22Rv1 (cell line): ENCODE measurements around the gene SUMF1.

Source experiments
- CTCF ChIP-seq: fragments of 450-650 bp; IDR thresholded peaks from 2 replicates; pipeline ENCODE4 v1.5.1; 2017; ENCODE audit warnings: mild to moderate bottlenecking
- ZFX ChIP-seq: fragments of 450-650 bp; IDR thresholded peaks from 2 replicates; pipeline ENCODE4 v1.6.1; 2017; ENCODE audit warnings: antibody characterized with exemption, borderline replicate concordance

GRCh38 chr3:4376499-4376898 lies 90.6 kb downstream of the SUMF1 start:
- TF ChIP-seq CTCF: no peak
- TF ChIP-seq ZFX: no peak
